ENCODE results near the gene GABRQ.

Gene GABRQ

DNA sequence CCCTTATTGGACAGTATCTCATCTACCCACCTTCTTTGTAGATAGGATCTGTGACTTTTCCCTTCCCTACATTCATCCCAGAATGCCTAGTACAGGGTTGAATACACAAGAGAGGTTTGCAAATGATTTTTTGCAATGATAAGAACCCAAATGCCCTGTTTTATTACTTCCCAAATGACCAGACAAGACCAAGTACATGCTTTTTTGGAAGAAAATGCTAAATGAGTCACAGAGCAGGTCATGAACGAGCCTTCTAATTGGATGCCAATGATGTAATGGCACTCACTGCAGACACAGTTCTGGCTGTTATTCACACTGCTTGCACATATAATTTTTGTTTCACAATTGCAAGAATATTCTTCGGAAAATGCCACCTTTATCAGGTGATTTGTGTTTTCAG, 17.8 kb upstream of the GABRQ start:
- no peaks in the 10 kb centered on the region for H3K4me1 Mint-ChIP-seq
- H3K36me3 Mint-ChIP-seq (ENCODE audit: low read depth): no peaks in the 10 kb centered on the region
- TF ChIP-seq CTCF (IDR thresholded peaks at IDR 0.05; ENCODE audit: unreplicated experiment in 3 of 3): no peak
- H3K27ac Mint-ChIP-seq: no peak overlapping the region
- H3K9me3 Mint-ChIP-seq: no peaks in the 10 kb centered on the region
- no peaks in the 10 kb centered on the region for H3K27me3 Mint-ChIP-seq (ENCODE audit: low read depth)
- H3K4me3 Mint-ChIP-seq: no peak overlapping the region

DNA sequence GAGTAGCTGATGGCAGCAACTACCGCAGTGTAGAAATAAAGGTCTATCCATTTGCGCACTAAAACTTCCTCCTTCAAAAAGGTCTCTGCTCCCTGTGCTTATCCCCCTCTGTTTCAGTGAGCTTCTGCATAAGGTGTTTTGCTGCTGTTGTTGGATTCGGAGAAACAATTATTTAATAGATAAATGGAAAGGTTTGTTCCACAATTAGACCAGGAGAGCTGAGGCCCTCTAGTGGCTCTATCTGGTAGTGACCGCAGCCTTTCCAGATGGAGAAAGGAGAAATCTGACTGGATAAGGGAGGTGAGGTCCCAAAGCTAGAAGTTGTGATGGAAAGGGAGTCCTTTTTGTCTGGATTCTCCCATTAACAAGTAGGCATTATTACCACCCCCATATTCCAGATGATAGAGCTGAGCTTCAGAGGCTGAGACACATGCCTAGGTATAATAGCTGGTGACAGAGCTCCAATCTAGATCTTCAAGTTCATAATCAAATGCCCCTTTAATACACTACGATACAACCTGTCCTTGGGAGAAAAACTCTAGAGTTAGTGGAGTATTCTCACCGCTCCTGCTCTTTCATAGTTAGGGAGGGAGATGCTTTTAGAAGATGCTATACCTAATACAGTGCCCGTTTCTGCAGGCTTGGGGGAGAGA, 5.1 kb upstream of the GABRQ start:
- no peaks in the 10 kb centered on the region for H3K36me3 Mint-ChIP-seq (ENCODE audit: low read depth)
- H3K9me3 Mint-ChIP-seq: peaks cover 5% of the 10 kb centered on the region
- no peak overlapping the region for H3K4me3 Mint-ChIP-seq
- H3K4me1 Mint-ChIP-seq: no peaks in the 10 kb centered on the region
- no peak overlapping the region for H3K27ac Mint-ChIP-seq
- peaks cover 18% of the 10 kb centered on the region for H3K27me3 Mint-ChIP-seq (ENCODE audit: low read depth)
- TF ChIP-seq CTCF (IDR thresholded peaks at IDR 0.05; ENCODE audit: unreplicated experiment in 3 of 3): peak; percentile 68 to 76 (median 70)

DNA sequence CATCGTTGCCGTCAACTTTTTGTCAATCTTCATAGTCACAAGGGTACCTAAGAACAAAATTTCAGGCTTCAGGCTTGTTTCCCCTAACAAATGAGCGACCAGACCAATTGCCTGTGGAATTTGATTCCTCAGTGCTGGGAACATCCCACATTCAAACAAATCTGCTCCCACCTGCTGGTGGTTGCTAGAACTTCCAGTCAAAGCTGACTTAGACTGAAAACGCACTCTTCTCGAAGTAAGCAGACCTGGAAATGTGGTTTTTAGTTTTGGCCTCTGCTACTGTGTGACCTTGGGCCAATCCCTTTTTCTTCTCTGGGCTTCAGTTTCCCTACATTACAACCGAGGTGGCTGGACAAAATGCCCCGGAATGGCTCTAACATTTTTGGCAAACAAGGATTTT, 1.8 kb upstream of the GABRQ start:
- Mint-ChIP-seq H3K36me3 (ENCODE audit: low read depth) (no peaks in the 10 kb centered on the region), H3K27ac (no peak overlapping the region)

GRCh38 chrX:152638443-152638904, 779 bp downstream of the GABRQ start:
- H3K9me3 Mint-ChIP-seq: peaks cover 10% of the 10 kb centered on the region
- peak overlapping the region; percentile 47 to 60 (median 49) for H3K4me3 Mint-ChIP-seq
- H3K4me1 Mint-ChIP-seq: no peaks in the 10 kb centered on the region
- no peak for TF ChIP-seq CTCF (IDR thresholded peaks at IDR 0.05; ENCODE audit: unreplicated experiment in 3 of 3)
- H3K27me3 Mint-ChIP-seq (ENCODE audit: low read depth): peaks cover 23% of the 10 kb centered on the region
- no peak overlapping the region for H3K27ac Mint-ChIP-seq
- H3K36me3 Mint-ChIP-seq (ENCODE audit: low read depth): no peaks in the 10 kb centered on the region

More for the DNA sequence above, 1.8 kb upstream of the GABRQ start:
- peak overlapping the region in 1 of 3 experiments; percentile 6 for H3K4me3 Mint-ChIP-seq
- peak; percentile 41 to 55 (median 52) for TF ChIP-seq CTCF (IDR thresholded peaks at IDR 0.05; ENCODE audit: unreplicated experiment in 3 of 3)
- H3K27me3 Mint-ChIP-seq (ENCODE audit: low read depth): peaks cover 23% of the 10 kb centered on the region
- no peaks in the 10 kb centered on the region for H3K4me1 Mint-ChIP-seq
- H3K9me3 Mint-ChIP-seq: peaks cover 10% of the 10 kb centered on the region

DNA sequence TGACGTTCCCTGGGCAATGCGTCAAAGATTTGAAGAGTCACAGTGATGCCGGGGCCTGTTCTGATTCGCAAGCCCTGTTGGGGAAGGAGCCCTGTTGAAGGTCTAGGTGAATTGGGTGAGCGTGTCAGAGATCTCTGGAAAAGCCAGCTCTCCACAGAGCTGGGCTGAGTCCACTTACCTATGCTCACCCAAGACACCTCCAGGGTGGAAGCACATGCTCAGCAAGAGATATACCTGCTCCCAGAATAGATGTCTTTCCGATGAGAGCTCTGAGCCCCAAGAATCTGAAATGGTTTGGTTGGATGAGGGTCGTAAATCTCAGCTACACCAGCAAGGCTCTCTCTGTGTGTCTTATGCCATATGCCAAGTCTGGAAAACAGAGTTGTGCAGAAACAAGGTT, 1.7 kb downstream of the GABRQ start:
- Mint-ChIP-seq H3K36me3 (ENCODE audit: low read depth) (no peaks in the 10 kb centered on the region), H3K27ac (no peak overlapping the region), H3K27me3 (ENCODE audit: low read depth) (peaks cover 23% of the 10 kb centered on the region), H3K9me3 (peaks cover 10% of the 10 kb centered on the region), H3K4me1 (no peaks in the 10 kb centered on the region), H3K4me3 (peak overlapping the region in 1 of 3 experiments; percentile 49)
- no peak for TF ChIP-seq CTCF (IDR thresholded peaks at IDR 0.05; ENCODE audit: unreplicated experiment in 3 of 3)
